GM12878 (cell line): ENCODE measurements around the gene ATRN. TPM values are rescaled to one million over a fixed set of nuclear protein-coding genes. Genes with fewer than 3 reads are reported as not detected.

Experiments used
- ATAC-seq: fragments of 200-7000 bp; cut with Tn5 transposase; 3 replicates; pipeline ENCODE4 v1.9.1; 2020; ENCODE audit warnings: mild to moderate bottlenecking, moderate library complexity
- BruUV-seq: library from RNA; stranded (reverse); fragments of 400-500 nt; replicated peaks from 2 replicates; lab custom pipeline; 2021; lab: Mats Ljungman, UMichigan
- CTCF ChIA-PET: fragments of 300-600 bp; sonication (Branson Sonifier 250); formaldehyde crosslinking; extraction: SDS; loops from one replicate; lab custom pipeline; 2021; ENCODE audit warnings: inconsistent platforms; lab: Yijun Ruan, JAX
- POLR2A ChIA-PET: fragments of 350-600 bp; formaldehyde crosslinking; extraction: SDS; loops from one replicate; lab custom pipeline; 2021; ENCODE audit warnings: inconsistent platforms; lab: Charles Lee
- RAD21 ChIA-PET: fragments of 300-600 bp; sonication (Branson Sonifier 250); formaldehyde crosslinking; loops from one replicate; lab custom pipeline; 2023; ENCODE audit warnings: antibody characterized with exemption; ENCODE audit not compliant: unreplicated experiment; lab: Charles Lee
- SMC1A ChIA-PET: fragments of 300-600 bp; sonication (Branson Sonifier 250); formaldehyde crosslinking; loops from one replicate; lab custom pipeline; 2023; ENCODE audit not compliant: unreplicated experiment, uncharacterized antibody; lab: Charles Lee
- DNase-seq: peaks from one replicate; pipeline ENCODE4 v3.0.0-alpha.2; 2011; ENCODE audit warnings: low read depth, low spot score
- FAIRE-seq: peaks from 3 replicates; lab custom pipeline; 2011; peaks lifted over from hg19 to GRCh38; lab: Jason Lieb, UNC
- H2AFZ ChIP-seq: 2 replicates; pipeline ENCODE4 v1.6.0; 2011; ENCODE audit warnings: low read depth, low read length, control low read depth; ENCODE audit not compliant: control insufficient read depth
- H3K27ac ChIP-seq: 2 replicates; pipeline ENCODE4 v1.5.1; 2011; ENCODE audit warnings: control low read depth; ENCODE audit not compliant: control insufficient read depth, insufficient read depth
- H3K27me3 ChIP-seq, 2 experiments: replicated peaks in 1 of 2; 2 replicates each; pipeline versions ENCODE4 v1.6.0 to v1.6.1; 2011; ENCODE audit warnings: low read length in 1 of 2; ENCODE audit not compliant: control insufficient read depth in 2 of 2, insufficient read depth in 2 of 2
- H3K36me3 ChIP-seq, 2 experiments: 2 replicates each; pipeline ENCODE4 v1.5.1; 2011; ENCODE audit warnings: low read length in 1 of 2; ENCODE audit not compliant: control insufficient read depth in 2 of 2, insufficient read depth in 2 of 2
- H3K4me1 ChIP-seq: 2 replicates; pipeline ENCODE4 v1.6.1; 2011; ENCODE audit warnings: mild to moderate bottlenecking, low read length, moderate library complexity, mixed read lengths; ENCODE audit not compliant: control insufficient read depth, insufficient read depth
- H3K4me2 ChIP-seq: 2 replicates; pipeline ENCODE4 v1.6.0; 2011; ENCODE audit warnings: control low read depth; ENCODE audit not compliant: control insufficient read depth, insufficient read depth
- H3K4me3 ChIP-seq: fragments of 200-600 bp; sonication (generic); 2 replicates; pipeline ENCODE4 v1.5.1; 2016
- H3K79me2 ChIP-seq: 2 replicates; pipeline ENCODE4 v1.6.0; 2011; ENCODE audit warnings: low read length; ENCODE audit not compliant: control insufficient read depth, insufficient read depth
- H3K9ac ChIP-seq: 2 replicates; pipeline ENCODE4 v1.8.0; 2011; ENCODE audit warnings: low read length, control low read depth, mixed read lengths; ENCODE audit not compliant: control insufficient read depth, insufficient read depth
- H3K9me3 ChIP-seq: replicated peaks from 3 replicates; pipeline ENCODE4 v1.5.1; 2011; ENCODE audit warnings: mild to moderate bottlenecking, low read length; ENCODE audit not compliant: control insufficient read depth, insufficient read depth
- H4K20me1 ChIP-seq: 2 replicates; pipeline ENCODE4 v1.6.0; 2011; ENCODE audit not compliant: control insufficient read depth, insufficient read depth
- CTCF ChIP-seq, 3 experiments: IDR thresholded peaks in 2 of 3; conservative IDR thresholded peaks in 1 of 3; 2 replicates each; pipeline ENCODE4 v1.5.1; 2011; ENCODE audit warnings: low read depth in 3 of 3, low read length in 3 of 3, mild to moderate bottlenecking in 3 of 3, control low read depth in 2 of 3, moderate library complexity in 2 of 3, inconsistent platforms in 1 of 3, mixed read lengths in 1 of 3; ENCODE audit not compliant: control insufficient read depth in 2 of 3, insufficient read depth in 1 of 3; ENCODE audit errors: extremely low read depth in 1 of 3
- IKZF1 ChIP-seq: fragments of 450-650 bp; conservative IDR thresholded peaks from 2 replicates; pipeline ENCODE4 v1.6.1; 2017; ENCODE audit warnings: antibody characterized with exemption, mild to moderate bottlenecking
- WGBS: methylation state at CpG from one replicate; pipeline ENCODE4 v1.1.6; 2016; ENCODE audit warnings: low lambda C conversion rate; ENCODE audit not compliant: insufficient replicate concordance, insufficient coverage; ENCODE audit errors: missing lambda C conversion rate; 5-methylcytosine and 5-hydroxymethylcytosine counted together
- in situ Hi-C: fragments of 300-500 bp; cut with MboI; formaldehyde crosslinking; loops from 9 replicates; pipeline ENCODE4 v1.14.3; 2018; ENCODE audit warnings: mixed read lengths
- intact Hi-C: fragments of 100-400 bp; cut with micrococcal nuclease; formaldehyde crosslinking; loops from one replicate; pipeline ENCODE4 v1.14.2; 2022; ENCODE audit not compliant: unreplicated experiment
- polyA plus RNA-seq, 11 experiments: library from polyadenylated mRNA; depleted of rRNA in 4 of 11; unstranded in 6 of 11; stranded (reverse) in 5 of 11; fragments of >200 nt; fragmentation: Nextera tagmentation in 4 of 11; fragmentation: Illumina TruSeq in 1 of 11; extraction: Ambion mirVana in 4 of 11; extraction: Trizol in 1 of 11; gene quantifications; 1 replicate in 1 of 11; 2 replicates in 10 of 11; pipeline versions ENCODE4 v1.2.1 to v1.2.3, GENCODE V29; 2011 to 2016; ENCODE audit warnings: inconsistent platforms in 2 of 11, missing spikeins in 2 of 11, low read depth in 1 of 11
- total RNA-seq, 4 experiments: library from RNA; depleted of rRNA in 3 of 4; stranded (reverse); fragments of >200 nt in 3 of 4; fragmentation: Illumina TruSeq in 1 of 4; extraction: Trizol in 1 of 4; gene quantifications; 2 replicates each; pipeline versions ENCODE4 v1.2.1 to v1.2.3, GENCODE V29; 2013 to 2021

The ATRN gene
- total and polyA plus RNA-seq, 10 of the 15 experiments (the other 5 are each of a cell fraction or from before 2014, with no cell fraction given) = 0.71 to 11.6 (median 6.9) TPM

GRCh38 chr20:3696200-3696599 is 225.4 kb downstream of the ATRN start:
- no peak for FAIRE-seq
- H3K36me3 ChIP-seq = no peaks in the 10 kb centered on the region
- no peak overlapping the region for H3K9ac ChIP-seq
- ChIA-PET CTCF (interaction anchor here (2.3 kb wide), 1 partner anchor 19 kb away, joined by 8 read pairs; no protein-coding TSS in a partner anchor), SMC1A (no interaction called here), RAD21 (interaction anchor here (1.6 kb wide), 1 partner anchor 15 kb away, joined by 3 read pairs; no protein-coding TSS in a partner anchor), POLR2A (no interaction called here)
- no peaks in the 10 kb centered on the region; a peak in 2 of 4 replicates for H3K27me3 ChIP-seq
- no peak for ATAC-seq
- no peaks in the 10 kb centered on the region for H3K79me2 ChIP-seq
- in situ Hi-C loops (no loop called here), intact Hi-C loops (no loop called here)
- no peaks in the 10 kb centered on the region for H3K4me1 ChIP-seq
- DNase-seq = no peak
- H3K4me2 ChIP-seq = no peak overlapping the region
- no TSS peak for BruUV-seq
- WGBS = 0% methylated on average over 1 of the region's 1 CpG
- no peak overlapping the region for H3K27ac ChIP-seq
- peak in 2 of 3 experiments; percentile 33 to 42; a peak in 3 of 6 replicates for TF ChIP-seq CTCF (IDR thresholded peaks at IDR 0.05 in 2 of 3, conservative IDR thresholded peaks at IDR 0.05 in 1 of 3; ENCODE audit: control insufficient read depth in 2 of 3, extremely low read depth in 1 of 3, insufficient read depth in 1 of 3, low read depth in 3 of 3, low read length in 3 of 3)
- no peak for TF ChIP-seq IKZF1
- H4K20me1 ChIP-seq = no peaks in the 10 kb centered on the region
- peaks cover 1% of the 10 kb centered on the region; the same call in 1 of the 3 replicates for H3K9me3 ChIP-seq
- no peak overlapping the region for H3K4me3 ChIP-seq
- no peak overlapping the region for H2AFZ ChIP-seq
